Liver (tissue), 9 donors: Measurements from ENCODE around the gene SH3RF3. TPM values are rescaled to one million over a fixed set of nuclear protein-coding genes. Genes with fewer than 3 reads are reported as not detected.

Experiments
- DNase-seq: peaks from one replicate; pipeline ENCODE4 v3.0.0-alpha.2; 2017; ENCODE audit warnings: low spot score
- H3K27ac ChIP-seq, 2 donors: one replicate each; pipeline ENCODE4 v1.7.0; 2013; ENCODE audit warnings: inconsistent platforms in 2 of 2, low read length in 2 of 2, control low read depth in 1 of 2, low read depth in 1 of 2, mild to moderate bottlenecking in 1 of 2
- H3K27me3 ChIP-seq, 4 donors: one replicate each; pipeline versions ENCODE4 v1.6.1 to v1.7.0; 2013; ENCODE audit warnings: low read length in 3 of 4, inconsistent platforms in 1 of 4, mild to moderate bottlenecking in 1 of 4, moderate library complexity in 1 of 4; ENCODE audit not compliant: control insufficient read depth in 4 of 4, insufficient read depth in 4 of 4
- H3K36me3 ChIP-seq, 4 donors: one replicate each; pipeline versions ENCODE4 v1.6.1 to v1.7.0; 2013; ENCODE audit warnings: low read length in 3 of 4, mild to moderate bottlenecking in 3 of 4, low read depth in 1 of 4, moderate library complexity in 1 of 4; ENCODE audit not compliant: control insufficient read depth in 4 of 4, insufficient read depth in 3 of 4
- H3K4me1 ChIP-seq, 4 donors: one replicate each; pipeline versions ENCODE4 v1.6.1 to v1.7.0; 2013; ENCODE audit warnings: low read length in 3 of 4, mild to moderate bottlenecking in 3 of 4, moderate library complexity in 1 of 4; ENCODE audit not compliant: control insufficient read depth in 4 of 4, insufficient read depth in 4 of 4
- H3K4me3 ChIP-seq, 3 donors: one replicate each; pipeline versions ENCODE4 v1.6.1 to v1.7.0; 2013; ENCODE audit warnings: low read length in 3 of 3, control low read depth in 1 of 3, low read depth in 1 of 3, mild to moderate bottlenecking in 1 of 3
- H3K9ac ChIP-seq, 2 donors: one replicate each; pipeline ENCODE4 v1.7.0; 2013; ENCODE audit warnings: low read length in 2 of 2, mild to moderate bottlenecking in 2 of 2, moderate library complexity in 2 of 2, control low read depth in 1 of 2, low read depth in 1 of 2
- H3K9me3 ChIP-seq, 4 donors: one replicate each; pipeline versions ENCODE4 v1.6.1 to v1.7.0; 2013; ENCODE audit warnings: low read length in 3 of 4; ENCODE audit not compliant: control insufficient read depth in 4 of 4
- CTCF ChIP-seq: fragments of 150-350 bp; IDR thresholded peaks from 2 replicates; pipeline ENCODE4 v1.5.1; 2017; ENCODE audit warnings: improper control_type of control experiment, low read depth, low read length; ENCODE audit not compliant: missing input control
- EGR1 ChIP-seq, 2 donors: IDR thresholded peaks; 2 replicates each; pipeline ENCODE4 v1.6.1; 2016 to 2018; ENCODE audit warnings: antibody characterized with exemption in 2 of 2, low read depth in 2 of 2
- FOXA1 ChIP-seq: IDR thresholded peaks from 2 replicates; pipeline ENCODE4 v1.6.1; 2016; ENCODE audit warnings: antibody characterized with exemption
- FOXA2 ChIP-seq: IDR thresholded peaks from 2 replicates; pipeline ENCODE4 v1.6.1; 2016; ENCODE audit warnings: antibody characterized with exemption
- GABPA ChIP-seq, 2 donors: IDR thresholded peaks in 1 of 2; conservative IDR thresholded peaks in 1 of 2; 2 replicates each; pipeline ENCODE4 v1.6.1; 2016; ENCODE audit warnings: antibody characterized with exemption in 2 of 2, mild to moderate bottlenecking in 1 of 2, moderate library complexity in 1 of 2
- HNF4A ChIP-seq, 2 donors: conservative IDR thresholded peaks; 2 replicates each; pipeline ENCODE4 v1.6.1; 2016; ENCODE audit warnings: antibody characterized with exemption in 2 of 2, mild to moderate bottlenecking in 2 of 2
- HNF4G ChIP-seq: IDR thresholded peaks from 2 replicates; pipeline ENCODE4 v1.6.1; 2016; ENCODE audit warnings: antibody characterized with exemption
- JUND ChIP-seq, 2 donors: IDR thresholded peaks; 2 replicates each; pipeline ENCODE4 v1.6.1; 2016; ENCODE audit warnings: antibody characterized with exemption in 2 of 2
- MAX ChIP-seq: IDR thresholded peaks from 2 replicates; pipeline ENCODE4 v1.6.1; 2016; ENCODE audit warnings: antibody characterized with exemption
- NR2F2 ChIP-seq: IDR thresholded peaks from 2 replicates; pipeline ENCODE4 v1.6.1; 2016; ENCODE audit warnings: antibody characterized with exemption
- RAD21 ChIP-seq, 2 donors: IDR thresholded peaks; 2 replicates each; pipeline ENCODE4 v1.6.1; 2016; ENCODE audit warnings: antibody characterized with exemption in 2 of 2, mild to moderate bottlenecking in 2 of 2
- RXRA ChIP-seq, 2 donors: IDR thresholded peaks; 2 replicates each; pipeline ENCODE4 v1.6.1; 2017 to 2018; ENCODE audit warnings: antibody characterized with exemption in 2 of 2, mild to moderate bottlenecking in 1 of 2
- SP1 ChIP-seq: IDR thresholded peaks from 2 replicates; pipeline ENCODE4 v1.6.1; 2018; ENCODE audit warnings: antibody characterized with exemption, mild to moderate bottlenecking
- YY1 ChIP-seq: IDR thresholded peaks from 2 replicates; pipeline ENCODE4 v1.6.1; 2016; ENCODE audit warnings: antibody characterized with exemption, mild to moderate bottlenecking
- WGBS: extraction: QIAGEN DNeasy Blood & Tissue Kit; methylation state at CpG from one replicate; pipeline ENCODE4 v1.1.7; 2013; 5-methylcytosine and 5-hydroxymethylcytosine counted together
- polyA plus RNA-seq, 2 donors: library from polyadenylated mRNA; stranded (reverse) in 1 of 2; unstranded in 1 of 2; fragments of 200-250 nt in 1 of 2; fragments of >200 nt in 1 of 2; fragmentation: Nextera tagmentation in 1 of 2; extraction: Ambion mirVana in 1 of 2; gene quantifications; one replicate each; pipeline versions ENCODE4 v1.2.1 to v1.2.3, GENCODE V29; 2013 to 2015
- total RNA-seq, 2 donors: library from RNA; depleted of rRNA; stranded (reverse); fragments of >200 nt; gene quantifications; one replicate each; pipeline ENCODE4 v1.2.3, GENCODE V29; 2014
- TF ChIP-seq, protein P1 (sequence below): IDR thresholded peaks from 2 replicates; pipeline ENCODE4 v1.6.1; 2016; ENCODE audit warnings: antibody characterized with exemption, mild to moderate bottlenecking
- TF ChIP-seq, protein P2 (sequence below): IDR thresholded peaks from 2 replicates; pipeline ENCODE4 v1.6.1; 2016; ENCODE audit warnings: antibody characterized with exemption
- TF ChIP-seq, protein P3 (sequence below): IDR thresholded peaks from 2 replicates; pipeline ENCODE4 v1.6.1; 2016; ENCODE audit warnings: antibody characterized with exemption
- donor health status: healthy.
- donor health status: healthy.
- donor health status: healthy.
- donor health status: healthy.
- donor health status: healthy.

SH3RF3 gene
- total and polyA plus RNA-seq, 4 donors: 0.11 to 1.0 (median 0.54) TPM

DNA sequence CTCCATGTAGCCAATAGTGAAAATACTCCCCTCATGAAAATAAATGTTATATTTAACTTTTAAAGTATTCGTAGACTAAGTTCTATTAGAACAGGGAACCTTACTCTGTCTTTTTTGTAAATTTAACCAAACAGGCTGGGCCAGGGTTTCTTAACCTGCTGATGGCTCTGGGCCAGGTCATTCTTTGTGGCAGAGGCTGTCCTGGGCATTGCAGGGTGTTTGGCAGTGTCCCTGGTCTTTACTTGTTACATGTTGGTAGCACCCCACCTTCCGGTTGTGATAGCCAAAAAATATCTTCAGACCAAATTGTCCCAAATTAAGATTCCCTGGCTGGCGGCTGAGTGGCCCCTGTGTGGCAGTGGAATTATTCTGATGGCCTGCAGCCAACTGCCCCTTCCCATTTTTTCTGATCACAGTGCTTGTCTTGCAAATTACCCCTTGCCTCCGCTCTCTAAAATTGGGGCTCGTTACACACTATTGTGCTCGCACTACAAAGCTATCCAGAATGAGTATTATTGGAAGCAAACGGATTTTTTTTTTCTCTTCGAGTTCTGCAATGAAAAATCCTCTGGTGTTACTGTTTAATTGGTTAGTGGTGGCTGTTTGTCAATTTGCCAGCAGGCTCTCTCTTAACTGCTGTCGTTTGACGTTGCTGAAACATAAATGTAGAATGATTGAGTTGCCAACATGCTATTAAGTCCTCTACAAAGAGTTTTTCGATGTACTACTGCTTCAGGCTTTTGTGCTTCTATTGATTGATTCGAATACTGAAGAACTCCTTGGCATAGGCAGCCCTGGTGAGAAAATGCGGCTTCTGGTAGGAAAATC lies 216.9 kb downstream of the SH3RF3 start:
- H3K9me3 ChIP-seq: no peaks in the 10 kb centered on the region
- no peaks in the 10 kb centered on the region for H3K4me1 ChIP-seq
- H3K9ac ChIP-seq: no peak overlapping the region
- 78% methylated on average over 13 of the region's 13 CpGs for WGBS
- TF ChIP-seq JUND (IDR thresholded peaks at IDR 0.05) (no peak), RAD21 (IDR thresholded peaks at IDR 0.05) (peak; percentile 14 to 46), RXRA (IDR thresholded peaks at IDR 0.05) (peak in 1 of 2 donors; percentile 13), YY1 (no peak), FOXA2 (no peak), EGR1 (IDR thresholded peaks at IDR 0.05; ENCODE audit: low read depth in 2 of 2) (no peak), GABPA (IDR thresholded peaks at IDR 0.05 in 1 of 2, conservative IDR thresholded peaks at IDR 0.05 in 1 of 2) (no peak), HNF4G (no peak), SP1 (no peak), HNF4A (conservative IDR thresholded peaks at IDR 0.05) (no peak), MAX (no peak), NR2F2 (no peak), FOXA1 (no peak), CTCF (peak; percentile 28)
- TF ChIP-seq, protein P1, sequence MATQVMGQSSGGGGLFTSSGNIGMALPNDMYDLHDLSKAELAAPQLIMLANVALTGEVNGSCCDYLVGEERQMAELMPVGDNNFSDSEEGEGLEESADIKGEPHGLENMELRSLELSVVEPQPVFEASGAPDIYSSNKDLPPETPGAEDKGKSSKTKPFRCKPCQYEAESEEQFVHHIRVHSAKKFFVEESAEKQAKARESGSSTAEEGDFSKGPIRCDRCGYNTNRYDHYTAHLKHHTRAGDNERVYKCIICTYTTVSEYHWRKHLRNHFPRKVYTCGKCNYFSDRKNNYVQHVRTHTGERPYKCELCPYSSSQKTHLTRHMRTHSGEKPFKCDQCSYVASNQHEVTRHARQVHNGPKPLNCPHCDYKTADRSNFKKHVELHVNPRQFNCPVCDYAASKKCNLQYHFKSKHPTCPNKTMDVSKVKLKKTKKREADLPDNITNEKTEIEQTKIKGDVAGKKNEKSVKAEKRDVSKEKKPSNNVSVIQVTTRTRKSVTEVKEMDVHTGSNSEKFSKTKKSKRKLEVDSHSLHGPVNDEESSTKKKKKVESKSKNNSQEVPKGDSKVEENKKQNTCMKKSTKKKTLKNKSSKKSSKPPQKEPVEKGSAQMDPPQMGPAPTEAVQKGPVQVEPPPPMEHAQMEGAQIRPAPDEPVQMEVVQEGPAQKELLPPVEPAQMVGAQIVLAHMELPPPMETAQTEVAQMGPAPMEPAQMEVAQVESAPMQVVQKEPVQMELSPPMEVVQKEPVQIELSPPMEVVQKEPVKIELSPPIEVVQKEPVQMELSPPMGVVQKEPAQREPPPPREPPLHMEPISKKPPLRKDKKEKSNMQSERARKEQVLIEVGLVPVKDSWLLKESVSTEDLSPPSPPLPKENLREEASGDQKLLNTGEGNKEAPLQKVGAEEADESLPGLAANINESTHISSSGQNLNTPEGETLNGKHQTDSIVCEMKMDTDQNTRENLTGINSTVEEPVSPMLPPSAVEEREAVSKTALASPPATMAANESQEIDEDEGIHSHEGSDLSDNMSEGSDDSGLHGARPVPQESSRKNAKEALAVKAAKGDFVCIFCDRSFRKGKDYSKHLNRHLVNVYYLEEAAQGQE: no peak
- TF ChIP-seq, protein P2, sequence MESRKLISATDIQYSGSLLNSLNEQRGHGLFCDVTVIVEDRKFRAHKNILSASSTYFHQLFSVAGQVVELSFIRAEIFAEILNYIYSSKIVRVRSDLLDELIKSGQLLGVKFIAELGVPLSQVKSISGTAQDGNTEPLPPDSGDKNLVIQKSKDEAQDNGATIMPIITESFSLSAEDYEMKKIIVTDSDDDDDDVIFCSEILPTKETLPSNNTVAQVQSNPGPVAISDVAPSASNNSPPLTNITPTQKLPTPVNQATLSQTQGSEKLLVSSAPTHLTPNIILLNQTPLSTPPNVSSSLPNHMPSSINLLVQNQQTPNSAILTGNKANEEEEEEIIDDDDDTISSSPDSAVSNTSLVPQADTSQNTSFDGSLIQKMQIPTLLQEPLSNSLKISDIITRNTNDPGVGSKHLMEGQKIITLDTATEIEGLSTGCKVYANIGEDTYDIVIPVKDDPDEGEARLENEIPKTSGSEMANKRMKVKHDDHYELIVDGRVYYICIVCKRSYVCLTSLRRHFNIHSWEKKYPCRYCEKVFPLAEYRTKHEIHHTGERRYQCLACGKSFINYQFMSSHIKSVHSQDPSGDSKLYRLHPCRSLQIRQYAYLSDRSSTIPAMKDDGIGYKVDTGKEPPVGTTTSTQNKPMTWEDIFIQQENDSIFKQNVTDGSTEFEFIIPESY: no peak
- TF ChIP-seq, protein P3, sequence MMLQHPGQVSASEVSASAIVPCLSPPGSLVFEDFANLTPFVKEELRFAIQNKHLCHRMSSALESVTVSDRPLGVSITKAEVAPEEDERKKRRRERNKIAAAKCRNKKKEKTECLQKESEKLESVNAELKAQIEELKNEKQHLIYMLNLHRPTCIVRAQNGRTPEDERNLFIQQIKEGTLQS: no peak
- H3K36me3 ChIP-seq: no peaks in the 10 kb centered on the region
- DNase-seq: no peak
- no peak overlapping the region for H3K27ac ChIP-seq
- H3K4me3 ChIP-seq: no peak overlapping the region
- no peaks in the 10 kb centered on the region for H3K27me3 ChIP-seq
